GM18502 (cell line): ENCODE results near the gene RABAC1.

Experiments
- ATAC-seq: cut with Tn5 transposase; IDR thresholded peaks from one replicate; pipeline ENCODE4 v1.9.1; 2021; ENCODE audit warnings: mild to moderate bottlenecking; ENCODE audit not compliant: unreplicated experiment, poor library complexity

RABAC1 gene

GRCh38 chr19:41906916-41907680 is 52.0 kb downstream of the RABAC1 start:
- no peak for ATAC-seq
